ENCODE data around the gene GALNT12. TPM values are rescaled to one million over a fixed set of nuclear protein-coding genes. Genes with fewer than 3 reads are reported as not detected.

GALNT12 gene
- total RNA-seq, 1 experiment from 2014 or later = 3.3 TPM

DNA sequence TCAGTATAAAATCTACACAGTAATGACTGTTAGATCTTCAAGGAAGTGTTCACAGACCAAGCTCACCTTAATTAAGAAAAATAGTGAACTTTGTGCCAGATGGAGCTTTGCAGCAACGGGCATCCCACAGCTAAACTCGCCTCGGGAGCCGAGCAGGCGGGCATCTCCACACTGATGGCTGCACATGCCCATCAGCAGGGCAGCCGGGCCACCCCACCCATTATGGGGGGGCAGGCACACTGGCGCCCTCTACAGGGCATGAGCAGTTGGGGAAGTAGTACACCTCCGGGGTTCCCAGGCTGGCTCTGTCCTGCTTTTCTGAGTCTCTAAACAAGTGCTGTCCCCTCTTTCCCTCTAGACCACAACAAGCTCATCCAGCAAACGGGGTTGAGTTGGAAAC is 32.7 kb upstream of the GALNT12 start:
- ChIA-PET POLR2A (no interaction called here), CTCF (no interaction called here)
- TF ChIP-seq CTCF (IDR thresholded peaks at IDR 0.05) (peak; percentile 79), SIN3A (IDR thresholded peaks at IDR 0.05; ENCODE audit: borderline replicate concordance, insufficient read depth, low read depth, low read length) (no peak)
- TF ChIP-seq, protein P1, sequence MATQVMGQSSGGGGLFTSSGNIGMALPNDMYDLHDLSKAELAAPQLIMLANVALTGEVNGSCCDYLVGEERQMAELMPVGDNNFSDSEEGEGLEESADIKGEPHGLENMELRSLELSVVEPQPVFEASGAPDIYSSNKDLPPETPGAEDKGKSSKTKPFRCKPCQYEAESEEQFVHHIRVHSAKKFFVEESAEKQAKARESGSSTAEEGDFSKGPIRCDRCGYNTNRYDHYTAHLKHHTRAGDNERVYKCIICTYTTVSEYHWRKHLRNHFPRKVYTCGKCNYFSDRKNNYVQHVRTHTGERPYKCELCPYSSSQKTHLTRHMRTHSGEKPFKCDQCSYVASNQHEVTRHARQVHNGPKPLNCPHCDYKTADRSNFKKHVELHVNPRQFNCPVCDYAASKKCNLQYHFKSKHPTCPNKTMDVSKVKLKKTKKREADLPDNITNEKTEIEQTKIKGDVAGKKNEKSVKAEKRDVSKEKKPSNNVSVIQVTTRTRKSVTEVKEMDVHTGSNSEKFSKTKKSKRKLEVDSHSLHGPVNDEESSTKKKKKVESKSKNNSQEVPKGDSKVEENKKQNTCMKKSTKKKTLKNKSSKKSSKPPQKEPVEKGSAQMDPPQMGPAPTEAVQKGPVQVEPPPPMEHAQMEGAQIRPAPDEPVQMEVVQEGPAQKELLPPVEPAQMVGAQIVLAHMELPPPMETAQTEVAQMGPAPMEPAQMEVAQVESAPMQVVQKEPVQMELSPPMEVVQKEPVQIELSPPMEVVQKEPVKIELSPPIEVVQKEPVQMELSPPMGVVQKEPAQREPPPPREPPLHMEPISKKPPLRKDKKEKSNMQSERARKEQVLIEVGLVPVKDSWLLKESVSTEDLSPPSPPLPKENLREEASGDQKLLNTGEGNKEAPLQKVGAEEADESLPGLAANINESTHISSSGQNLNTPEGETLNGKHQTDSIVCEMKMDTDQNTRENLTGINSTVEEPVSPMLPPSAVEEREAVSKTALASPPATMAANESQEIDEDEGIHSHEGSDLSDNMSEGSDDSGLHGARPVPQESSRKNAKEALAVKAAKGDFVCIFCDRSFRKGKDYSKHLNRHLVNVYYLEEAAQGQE (IDR thresholded peaks at IDR 0.05; ENCODE audit: insufficient read depth in 1 of 2, low read depth in 2 of 2, low read length in 1 of 2) = no peak
- Histone ChIP-seq H3K4me3 (ENCODE audit: low read depth in 2 of 2, low read length in 2 of 2) (no peak overlapping the region), H3K36me3 (ENCODE audit: control insufficient read depth, insufficient read depth, low read length) (no peaks in the 10 kb centered on the region), H3K9me3 (ENCODE audit: control insufficient read depth, insufficient read depth, low read depth, low read length) (no peaks in the 10 kb centered on the region), H3K27ac (ENCODE audit: low read length) (no peak overlapping the region), H3K4me1 (ENCODE audit: control insufficient read depth, insufficient read depth, low read length) (no peaks in the 10 kb centered on the region), H3K27me3 (ENCODE audit: control insufficient read depth, insufficient read depth, low read length) (no peaks in the 10 kb centered on the region)
- no TSS peak for BruUV-seq (replicated peaks)
- in situ Hi-C loops (cut with HindIII; ENCODE audit: low pct_unique_long_range_greater_than_20kb, low sequenced_read_pairs) = no loop called here
- DNase-seq (ENCODE audit: low read depth, low spot score) (no peak), ATAC-seq (peak; percentile 60; the same call in 1 of the 2 replicates)
- intact Hi-C loops (cut with micrococcal nuclease; ENCODE audit: unreplicated experiment) = loop anchor here (5.0 kb wide), 1 partner anchor 457 kb away; no protein-coding TSS in a partner anchor

- CTCF ChIA-PET = interaction anchor here (0.6 to 1.0 kb wide), 4 partner anchors 18 to 703 kb away, joined by 3 to 9 read pairs (median 4); no protein-coding TSS in a partner anchor
- ATAC-seq = peak; percentile 82
- BruUV-seq (replicated peaks) = no TSS peak
Observed at GRCh38 chr9:98775831-98776441, 31.5 kb upstream of the GALNT12 start.

More at GRCh38 chr9:98775831-98776441, 31.5 kb upstream of the GALNT12 start:
- H3K27me3 ChIP-seq (ENCODE audit: control insufficient read depth, insufficient read depth, low read length) = no peaks in the 10 kb centered on the region
- no peak overlapping the region for H3K27ac ChIP-seq (ENCODE audit: low read length)
- no peaks in the 10 kb centered on the region for H3K9me3 ChIP-seq (ENCODE audit: control insufficient read depth, insufficient read depth, low read depth, low read length)
- peak; percentile 18 for DNase-seq (ENCODE audit: low read depth, low spot score)
- no peaks in the 10 kb centered on the region for H3K4me1 ChIP-seq (ENCODE audit: control insufficient read depth, insufficient read depth, low read length)
- in situ Hi-C loops (cut with HindIII; ENCODE audit: low pct_unique_long_range_greater_than_20kb, low sequenced_read_pairs) (no loop called here), intact Hi-C loops (cut with micrococcal nuclease; ENCODE audit: unreplicated experiment) (loop anchor here (5.0 kb wide), 1 partner anchor 459 kb away; no protein-coding TSS in a partner anchor)
- POLR2A ChIA-PET = no interaction called here
- TF ChIP-seq CTCF (IDR thresholded peaks at IDR 0.05) (peak; percentile 76), TCF7L2 (IDR thresholded peaks at IDR 0.05; ENCODE audit: low read depth, low read length) (no peak)
- no peaks in the 10 kb centered on the region for H3K36me3 ChIP-seq (ENCODE audit: control insufficient read depth, insufficient read depth, low read length)
- H3K4me3 ChIP-seq (ENCODE audit: low read depth in 2 of 2, low read length in 2 of 2) = no peak overlapping the region
